GM12872 (cell line): ENCODE data around the gene NXF3.

ENCODE experiments used
- TF ChIP-seq, protein P1 (sequence below): IDR thresholded peaks from 3 replicates; pipeline ENCODE4 v1.5.1; 2011; ENCODE audit warnings: low read depth, mild to moderate bottlenecking, low read length, moderate library complexity; ENCODE audit not compliant: insufficient read depth

NXF3 gene

DNA sequence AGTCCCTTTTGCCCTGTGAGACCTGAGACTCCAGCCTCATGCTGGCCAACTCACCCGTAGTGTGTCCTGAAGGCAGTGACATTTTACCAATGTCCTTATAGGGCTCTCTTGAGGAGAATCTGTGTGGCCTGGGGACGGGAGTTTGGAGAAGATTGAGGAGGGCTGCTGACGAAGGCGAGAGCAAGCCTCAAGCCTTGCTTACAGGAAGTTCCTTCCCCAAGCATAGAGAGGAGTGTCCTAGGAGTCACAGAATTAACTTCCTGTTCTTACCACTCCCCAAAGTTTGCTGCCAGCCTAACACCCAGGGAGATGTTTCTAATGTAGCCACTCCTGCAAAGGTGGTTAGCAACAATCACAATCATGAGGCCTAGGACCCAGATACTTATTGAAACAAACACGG, at the start of gene NXF3:
Gene NXF3 (minus strand): TSS at position 202 of the 400 bp plus-strand sequence. CDS start 120 bp downstream, at position 82.
- TF ChIP-seq, protein P1, sequence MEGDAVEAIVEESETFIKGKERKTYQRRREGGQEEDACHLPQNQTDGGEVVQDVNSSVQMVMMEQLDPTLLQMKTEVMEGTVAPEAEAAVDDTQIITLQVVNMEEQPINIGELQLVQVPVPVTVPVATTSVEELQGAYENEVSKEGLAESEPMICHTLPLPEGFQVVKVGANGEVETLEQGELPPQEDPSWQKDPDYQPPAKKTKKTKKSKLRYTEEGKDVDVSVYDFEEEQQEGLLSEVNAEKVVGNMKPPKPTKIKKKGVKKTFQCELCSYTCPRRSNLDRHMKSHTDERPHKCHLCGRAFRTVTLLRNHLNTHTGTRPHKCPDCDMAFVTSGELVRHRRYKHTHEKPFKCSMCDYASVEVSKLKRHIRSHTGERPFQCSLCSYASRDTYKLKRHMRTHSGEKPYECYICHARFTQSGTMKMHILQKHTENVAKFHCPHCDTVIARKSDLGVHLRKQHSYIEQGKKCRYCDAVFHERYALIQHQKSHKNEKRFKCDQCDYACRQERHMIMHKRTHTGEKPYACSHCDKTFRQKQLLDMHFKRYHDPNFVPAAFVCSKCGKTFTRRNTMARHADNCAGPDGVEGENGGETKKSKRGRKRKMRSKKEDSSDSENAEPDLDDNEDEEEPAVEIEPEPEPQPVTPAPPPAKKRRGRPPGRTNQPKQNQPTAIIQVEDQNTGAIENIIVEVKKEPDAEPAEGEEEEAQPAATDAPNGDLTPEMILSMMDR: no peak

- TF ChIP-seq, protein P1: no peak
These were observed 31.3 kb upstream of the NXF3 start for GRCh38 chrX:103124284-103124683.

GRCh38 chrX:103120748-103121147, 27.8 kb upstream of the NXF3 start:
- TF ChIP-seq, protein P1: no peak

DNA sequence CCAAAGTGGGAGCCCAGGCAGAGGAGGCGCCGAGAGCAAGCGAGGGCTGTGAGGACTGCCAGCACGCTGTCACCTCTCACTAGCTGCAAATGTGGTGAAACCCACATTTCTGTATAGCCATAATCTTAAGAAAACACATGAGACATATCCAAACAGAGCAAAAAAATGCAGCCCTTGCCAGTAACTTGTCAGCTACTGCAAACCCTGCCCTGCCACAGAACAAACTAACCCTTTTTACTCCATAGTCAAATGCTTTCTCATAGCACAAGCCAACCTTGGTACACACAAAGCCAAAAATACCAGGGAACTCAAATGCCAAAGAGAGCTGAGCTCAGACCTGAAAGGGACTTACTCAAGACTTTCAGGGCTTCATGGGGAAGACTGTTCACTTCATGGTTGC, 14.9 kb upstream of the NXF3 start:
- TF ChIP-seq, protein P1: no peak

- TF ChIP-seq, protein P1: no peak
These were observed 8.5 kb upstream of the NXF3 start for GRCh38 chrX:103101299-103102042.

DNA sequence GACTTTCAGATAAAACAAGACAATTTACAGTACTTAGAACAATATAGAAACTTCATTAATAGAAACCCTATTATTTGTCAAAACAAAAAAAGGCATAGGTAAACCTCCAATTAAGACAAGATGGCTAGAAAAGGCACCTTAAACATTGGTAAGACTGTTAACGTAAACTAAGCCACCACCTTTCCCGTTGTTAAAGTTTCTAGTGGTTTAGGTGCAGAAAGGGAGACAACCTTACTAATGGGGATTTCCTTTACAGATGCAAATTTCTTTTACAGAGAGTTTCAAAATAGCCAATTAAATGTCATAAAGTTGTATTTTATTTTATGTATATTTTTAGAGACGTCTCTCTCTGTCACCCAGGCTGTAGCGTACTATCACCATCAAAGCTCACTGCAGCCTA, 7.5 kb upstream of the NXF3 start:
- TF ChIP-seq, protein P1: no peak

- TF ChIP-seq, protein P1: no peak
These were observed 6.7 kb upstream of the NXF3 start for GRCh38 chrX:103099691-103100090.
